ENCODE measurements around the gene RERE.
"Not testable (repeated sequence)": the region's sequence is repeated elsewhere in the genome, so short reads cannot be mapped to it uniquely, and the experiment has no call there.

The RERE gene

GRCh38 chr1:8733484-8733883 lies 84.0 kb downstream of the RERE start:
- DNase-seq, result no peak
- in situ Hi-C loops (cut with HindIII; ENCODE audit: low pct_ligation_motif_present, low pct_unique_long_range_greater_than_20kb, low sequenced_read_pairs), result no loop called here

- in situ Hi-C loops (cut with HindIII; ENCODE audit: low pct_ligation_motif_present, low pct_unique_long_range_greater_than_20kb, low sequenced_read_pairs), result no loop called here
Observed at GRCh38 chr1:8731162-8731561, 86.3 kb downstream of the RERE start.

DNA sequence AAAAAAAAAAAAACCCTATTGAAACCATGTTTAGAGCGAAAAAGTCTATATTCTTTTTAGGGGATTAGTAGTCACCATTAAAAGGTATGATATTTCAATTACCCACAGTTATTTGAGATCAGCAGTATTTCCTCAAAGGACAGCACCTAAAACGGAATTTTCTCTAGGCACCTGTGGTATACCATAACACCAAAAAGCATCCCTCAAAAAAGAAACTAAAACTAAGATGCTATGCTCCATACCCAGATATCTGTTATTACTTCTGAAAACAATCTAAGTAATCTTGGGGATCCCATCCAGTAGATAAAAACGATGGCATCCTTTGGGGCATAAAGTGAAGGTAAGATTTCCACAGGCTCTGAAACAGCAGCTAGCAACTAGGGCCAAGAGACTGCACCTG lies 89.0 kb downstream of the RERE start:
- DNase-seq, result no peak
- in situ Hi-C loops (cut with HindIII; ENCODE audit: low pct_ligation_motif_present, low pct_unique_long_range_greater_than_20kb, low sequenced_read_pairs), result no loop called here

More at GRCh38 chr1:8731162-8731561, 86.3 kb downstream of the RERE start:
- no peak for DNase-seq

GRCh38 chr1:8727809-8728213 lies 89.6 kb downstream of the RERE start:
- DNase-seq, result no peak
- in situ Hi-C loops (cut with HindIII; ENCODE audit: low pct_ligation_motif_present, low pct_unique_long_range_greater_than_20kb, low sequenced_read_pairs), result no loop called here

GRCh38 chr1:8727316-8727715 lies 90.1 kb downstream of the RERE start:
- in situ Hi-C loops (cut with HindIII; ENCODE audit: low pct_ligation_motif_present, low pct_unique_long_range_greater_than_20kb, low sequenced_read_pairs), result not testable (repeated sequence)

DNA sequence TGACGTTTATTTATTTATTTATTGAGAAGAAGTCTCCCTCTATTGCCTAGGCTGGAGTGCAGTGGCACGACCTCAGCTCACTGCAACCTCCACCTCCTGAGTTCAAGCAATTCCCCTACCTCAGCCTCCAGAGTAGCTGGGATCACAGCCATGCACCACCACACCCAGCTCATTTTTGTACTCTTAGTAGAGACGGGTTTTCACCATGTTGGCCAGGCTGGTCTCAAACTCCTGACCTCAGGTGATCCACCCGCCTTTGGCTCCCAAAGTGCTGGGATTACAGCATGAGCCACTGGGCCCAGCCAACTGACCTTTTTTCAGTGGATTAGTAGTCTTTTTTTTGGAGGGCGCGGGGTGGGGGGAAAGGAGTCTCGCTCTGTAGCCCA lies 90.6 kb downstream of the RERE start:
- in situ Hi-C loops (cut with HindIII; ENCODE audit: low pct_ligation_motif_present, low pct_unique_long_range_greater_than_20kb, low sequenced_read_pairs); DNase-seq: not testable (repeated sequence)

More at GRCh38 chr1:8727316-8727715, 90.1 kb downstream of the RERE start:
- DNase-seq, result not testable (repeated sequence)

DNA sequence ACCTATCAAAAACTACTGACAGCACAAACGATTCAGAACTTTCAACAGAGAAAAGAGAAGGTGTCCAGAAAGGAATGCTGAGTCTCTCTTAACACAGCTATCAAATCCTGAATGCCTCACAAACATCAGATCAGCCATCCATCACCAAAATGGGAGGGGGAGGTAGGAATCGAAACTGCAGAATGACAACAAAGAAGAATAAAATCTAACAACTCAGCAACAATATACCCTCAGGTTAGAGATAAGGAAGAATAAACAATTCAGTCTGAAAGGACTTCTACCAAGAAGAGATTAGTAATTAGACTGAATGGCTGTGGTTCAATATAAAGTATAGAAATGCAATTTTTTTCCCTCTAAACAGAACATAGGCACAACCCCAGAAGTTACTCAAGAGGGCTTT lies 94.4 kb downstream of the RERE start:
- in situ Hi-C loops (cut with HindIII; ENCODE audit: low pct_ligation_motif_present, low pct_unique_long_range_greater_than_20kb, low sequenced_read_pairs), result no loop called here
- DNase-seq, result no peak

GRCh38 chr1:8722366-8722765 lies 95.1 kb downstream of the RERE start:
- DNase-seq, result no peak
- in situ Hi-C loops (cut with HindIII; ENCODE audit: low pct_ligation_motif_present, low pct_unique_long_range_greater_than_20kb, low sequenced_read_pairs), result no loop called here

GRCh38 chr1:8721679-8722324 lies 95.6 kb downstream of the RERE start:
- in situ Hi-C loops (cut with HindIII; ENCODE audit: low pct_ligation_motif_present, low pct_unique_long_range_greater_than_20kb, low sequenced_read_pairs), result no loop called here
- DNase-seq, result no peak

GRCh38 chr1:8720347-8720746 lies 97.1 kb downstream of the RERE start:
- no peak for DNase-seq
- in situ Hi-C loops (cut with HindIII; ENCODE audit: low pct_ligation_motif_present, low pct_unique_long_range_greater_than_20kb, low sequenced_read_pairs), result no loop called here

DNA sequence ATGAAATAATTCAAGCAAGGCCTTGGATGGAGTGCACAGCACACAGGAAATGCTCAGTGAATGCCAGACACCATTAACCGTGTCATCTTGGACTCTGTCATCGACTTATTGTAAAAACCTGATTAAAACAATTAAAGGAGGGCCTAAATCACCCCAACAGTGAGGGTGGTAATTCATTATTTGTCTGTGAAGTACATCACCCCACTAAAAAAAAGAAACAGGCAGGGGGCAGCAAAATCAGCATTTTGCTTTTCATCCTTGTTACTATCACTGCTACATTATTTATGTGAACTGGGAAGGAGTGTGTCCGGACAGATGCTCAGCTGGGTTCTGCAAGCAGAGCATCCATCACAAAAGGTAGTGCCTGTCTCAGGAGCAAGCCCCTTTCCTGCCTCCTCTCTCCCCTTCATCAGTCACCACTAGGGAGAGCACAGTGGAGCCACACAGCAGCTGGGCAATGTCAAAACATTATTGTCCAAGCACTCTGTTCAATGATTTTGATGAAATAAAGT lies 98.5 kb downstream of the RERE start:
- in situ Hi-C loops (cut with HindIII; ENCODE audit: low pct_ligation_motif_present, low pct_unique_long_range_greater_than_20kb, low sequenced_read_pairs), result no loop called here
- DNase-seq, result no peak

DNA sequence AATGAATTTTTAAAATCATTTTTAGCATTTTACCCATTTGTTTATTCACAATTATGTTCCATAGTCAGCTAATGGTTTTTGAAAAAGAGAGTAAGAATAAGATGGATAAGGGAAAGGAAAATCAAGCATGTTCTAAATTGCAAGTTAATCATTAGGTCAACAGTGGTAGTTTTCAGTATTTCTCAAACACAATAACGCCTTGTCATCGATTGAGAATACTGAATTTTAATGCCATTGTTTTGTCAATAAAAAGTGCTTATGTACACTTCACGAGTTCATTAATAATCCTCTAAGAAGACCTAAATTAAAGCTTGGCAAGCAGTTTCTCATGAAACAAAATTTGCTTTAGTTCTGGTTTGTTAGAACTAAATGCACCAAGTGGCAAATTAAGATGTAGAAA lies 100.3 kb downstream of the RERE start:
- DNase-seq, result no peak
- in situ Hi-C loops (cut with HindIII; ENCODE audit: low pct_ligation_motif_present, low pct_unique_long_range_greater_than_20kb, low sequenced_read_pairs), result no loop called here

GRCh38 chr1:8716238-8716637 lies 101.2 kb downstream of the RERE start:
- no peak for DNase-seq
- in situ Hi-C loops (cut with HindIII; ENCODE audit: low pct_ligation_motif_present, low pct_unique_long_range_greater_than_20kb, low sequenced_read_pairs), result no loop called here

DNA sequence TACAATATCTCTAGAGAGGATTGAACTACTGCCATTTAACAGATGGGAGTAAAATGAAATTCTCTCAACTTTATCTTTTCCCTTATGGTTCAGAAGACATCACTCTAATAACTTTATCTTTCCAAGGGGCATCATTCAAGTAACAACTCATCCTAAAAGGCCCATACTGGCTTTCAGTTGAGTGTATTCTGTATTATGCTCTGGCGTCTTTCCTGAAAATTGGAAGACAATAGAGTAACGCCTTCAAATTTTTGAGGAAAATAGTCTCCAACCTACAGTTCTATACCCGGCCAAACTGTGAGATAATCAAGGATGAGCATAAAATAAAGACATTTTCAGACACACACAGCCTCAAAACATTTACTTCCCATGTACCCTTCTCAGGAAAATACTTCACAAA lies 103.3 kb downstream of the RERE start:
- in situ Hi-C loops (cut with HindIII; ENCODE audit: low pct_ligation_motif_present, low pct_unique_long_range_greater_than_20kb, low sequenced_read_pairs), result no loop called here
- no peak for DNase-seq

DNA sequence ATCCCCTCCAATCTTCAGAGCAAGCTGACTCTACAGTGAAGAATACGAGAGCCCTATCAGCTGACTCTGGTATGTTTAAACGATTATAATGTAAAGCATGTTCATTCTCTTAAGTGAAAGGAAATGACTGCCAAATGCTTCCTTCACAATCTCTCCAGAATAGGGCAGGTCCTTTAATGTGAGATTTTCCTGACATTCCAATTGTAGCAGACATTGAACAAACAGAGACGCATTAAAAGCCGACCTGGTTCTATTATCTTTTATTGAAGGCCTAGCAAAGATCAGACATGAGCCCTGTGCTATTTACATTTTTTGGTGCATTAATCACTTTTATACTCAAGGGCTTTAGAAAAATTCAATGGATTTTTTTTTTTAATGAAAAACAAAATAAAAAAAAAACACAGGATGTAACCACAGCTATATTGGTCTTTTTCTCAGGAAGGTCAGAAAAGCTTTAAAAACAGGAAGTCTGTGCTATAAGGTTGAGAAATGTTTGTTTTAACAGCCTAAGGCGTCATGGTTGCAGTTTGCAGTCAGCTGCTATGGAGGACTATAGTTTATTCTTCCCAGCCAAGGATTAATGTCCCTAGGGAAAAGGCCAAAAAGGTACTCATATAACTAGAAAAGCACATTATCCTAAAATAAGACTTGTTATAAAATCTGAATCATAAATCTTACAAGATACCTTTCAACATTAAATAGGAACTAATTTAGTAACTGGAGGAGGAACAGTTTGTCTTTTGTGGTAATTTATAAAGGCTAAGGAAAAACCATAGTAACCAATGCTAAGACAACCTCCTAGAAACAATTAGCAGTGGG lies 104.8 kb downstream of the RERE start:
- in situ Hi-C loops (cut with HindIII; ENCODE audit: low pct_ligation_motif_present, low pct_unique_long_range_greater_than_20kb, low sequenced_read_pairs), result no loop called here
- DNase-seq, result peak; percentile 22

GRCh38 chr1:8711873-8712412 lies 105.5 kb downstream of the RERE start:
- in situ Hi-C loops (cut with HindIII; ENCODE audit: low pct_ligation_motif_present, low pct_unique_long_range_greater_than_20kb, low sequenced_read_pairs), result no loop called here
- DNase-seq, result no peak

DNA sequence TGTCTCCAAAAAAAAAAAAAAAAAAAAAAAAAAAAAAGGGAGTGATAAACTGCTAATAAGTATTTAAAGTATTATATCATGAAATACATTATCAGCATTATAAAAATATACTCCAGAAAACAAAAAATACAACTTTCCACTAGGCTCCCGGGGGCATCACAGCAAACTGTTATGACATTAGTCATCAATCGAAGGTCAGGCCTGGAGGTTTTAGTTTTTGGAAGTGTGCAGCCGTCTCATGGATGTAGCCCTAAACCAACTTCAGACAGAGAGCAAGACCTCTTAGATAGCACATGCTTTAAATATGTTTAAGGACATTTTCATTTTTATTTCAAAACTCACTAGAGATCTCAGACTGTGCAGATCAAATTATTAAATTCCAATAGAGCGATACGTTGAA lies 106.3 kb downstream of the RERE start:
- DNase-seq, result no peak
- in situ Hi-C loops (cut with HindIII; ENCODE audit: low pct_ligation_motif_present, low pct_unique_long_range_greater_than_20kb, low sequenced_read_pairs), result no loop called here

GRCh38 chr1:8708259-8708658 lies 109.2 kb downstream of the RERE start:
- no peak for DNase-seq
- in situ Hi-C loops (cut with HindIII; ENCODE audit: low pct_ligation_motif_present, low pct_unique_long_range_greater_than_20kb, low sequenced_read_pairs), result no loop called here

- in situ Hi-C loops (cut with HindIII; ENCODE audit: low pct_ligation_motif_present, low pct_unique_long_range_greater_than_20kb, low sequenced_read_pairs), result no loop called here
- no peak for DNase-seq
Observed at GRCh38 chr1:8706995-8707396, 110.4 kb downstream of the RERE start.

GRCh38 chr1:8706291-8706690 lies 111.1 kb downstream of the RERE start:
- in situ Hi-C loops (cut with HindIII; ENCODE audit: low pct_ligation_motif_present, low pct_unique_long_range_greater_than_20kb, low sequenced_read_pairs), result no loop called here
- DNase-seq, result no peak
